Stimulated activated effector memory CD8-positive, alpha-beta T cell treated with anti-CD3 and anti-CD28 coated beads, Interleukin-12 subunit alpha, Interleukin-12 subunit beta, amount 100 ng/mL, for 72 hours (primary cell): ENCODE results near the gene GAREM1.

Experiments used
- ATAC-seq: fragments of 150-1000 bp; cut with Tn5 transposase; 2 replicates; pipeline ENCODE4 v1.10.0; 2021
- DNase-seq, 2 donors: peaks; one replicate each; pipeline ENCODE4 v3.0.0; 2021 to 2022; ENCODE audit warnings: low spot score in 2 of 2
- H3K27ac Mint-ChIP-seq: one replicate; pipeline ENCODE4 v1.8.0; 2022; ENCODE audit warnings: mild to moderate bottlenecking, mixed read lengths
- H3K36me3 Mint-ChIP-seq: one replicate; pipeline ENCODE4 v1.8.0; 2022; ENCODE audit warnings: mild to moderate bottlenecking, mixed read lengths
- H3K4me1 Mint-ChIP-seq: one replicate; pipeline ENCODE4 v1.8.0; 2022; ENCODE audit warnings: mixed read lengths
- H3K4me3 Mint-ChIP-seq: one replicate; pipeline ENCODE4 v1.8.0; 2022; ENCODE audit warnings: mild to moderate bottlenecking, mixed read lengths
- H3K9me3 Mint-ChIP-seq: one replicate; pipeline ENCODE4 v1.8.0; 2022; ENCODE audit warnings: mixed read lengths

The GAREM1 gene

GRCh38 chr18:32317651-32318050 is 153.0 kb downstream of the GAREM1 start:
- DNase-seq, result no peak

GRCh38 chr18:32315881-32316280 is 154.8 kb downstream of the GAREM1 start:
- H3K27ac Mint-ChIP-seq, result no peak overlapping the region

More at GRCh38 chr18:32317651-32318050, 153.0 kb downstream of the GAREM1 start:
- no peaks in the 10 kb centered on the region for H3K4me1 Mint-ChIP-seq
- no peak overlapping the region for H3K4me3 Mint-ChIP-seq
- H3K9me3 Mint-ChIP-seq, result no peaks in the 10 kb centered on the region
- no peak for ATAC-seq
- no peaks in the 10 kb centered on the region for H3K36me3 Mint-ChIP-seq
- H3K27ac Mint-ChIP-seq, result no peak overlapping the region

GRCh38 chr18:32310774-32311173 is 159.9 kb downstream of the GAREM1 start:
- ATAC-seq (no peak), DNase-seq (no peak)
- H3K4me1 Mint-ChIP-seq, result no peaks in the 10 kb centered on the region
- no peaks in the 10 kb centered on the region for H3K36me3 Mint-ChIP-seq
- no peak overlapping the region for H3K4me3 Mint-ChIP-seq
- H3K9me3 Mint-ChIP-seq, result no peaks in the 10 kb centered on the region
- no peak overlapping the region for H3K27ac Mint-ChIP-seq

More at GRCh38 chr18:32315881-32316280, 154.8 kb downstream of the GAREM1 start:
- ATAC-seq, result no peak
- no peaks in the 10 kb centered on the region for H3K4me1 Mint-ChIP-seq
- H3K9me3 Mint-ChIP-seq, result no peaks in the 10 kb centered on the region
- no peak overlapping the region for H3K4me3 Mint-ChIP-seq
- DNase-seq, result no peak
- no peaks in the 10 kb centered on the region for H3K36me3 Mint-ChIP-seq

- Mint-ChIP-seq H3K9me3 (no peaks in the 10 kb centered on the region), H3K27ac (no peak overlapping the region), H3K36me3 (no peaks in the 10 kb centered on the region), H3K4me1 (no peaks in the 10 kb centered on the region), H3K4me3 (no peak overlapping the region)
- ATAC-seq, result no peak
- DNase-seq, result no peak
These were observed 160.6 kb downstream of the GAREM1 start for GRCh38 chr18:32310101-32310500.

GRCh38 chr18:32308493-32309120 is 162.1 kb downstream of the GAREM1 start:
- no peak for ATAC-seq

GRCh38 chr18:32303400-32303799 is 167.3 kb downstream of the GAREM1 start:
- no peak overlapping the region for H3K4me3 Mint-ChIP-seq
- no peaks in the 10 kb centered on the region for H3K4me1 Mint-ChIP-seq
- ATAC-seq (no peak), DNase-seq (no peak)
- no peaks in the 10 kb centered on the region for H3K9me3 Mint-ChIP-seq
- H3K36me3 Mint-ChIP-seq, result no peaks in the 10 kb centered on the region
- no peak overlapping the region for H3K27ac Mint-ChIP-seq

More at GRCh38 chr18:32308493-32309120, 162.1 kb downstream of the GAREM1 start:
- no peaks in the 10 kb centered on the region for H3K36me3 Mint-ChIP-seq
- H3K4me1 Mint-ChIP-seq, result no peaks in the 10 kb centered on the region
- H3K9me3 Mint-ChIP-seq, result no peaks in the 10 kb centered on the region
- no peak overlapping the region for H3K27ac Mint-ChIP-seq
- DNase-seq, result no peak
- no peak overlapping the region for H3K4me3 Mint-ChIP-seq

DNA sequence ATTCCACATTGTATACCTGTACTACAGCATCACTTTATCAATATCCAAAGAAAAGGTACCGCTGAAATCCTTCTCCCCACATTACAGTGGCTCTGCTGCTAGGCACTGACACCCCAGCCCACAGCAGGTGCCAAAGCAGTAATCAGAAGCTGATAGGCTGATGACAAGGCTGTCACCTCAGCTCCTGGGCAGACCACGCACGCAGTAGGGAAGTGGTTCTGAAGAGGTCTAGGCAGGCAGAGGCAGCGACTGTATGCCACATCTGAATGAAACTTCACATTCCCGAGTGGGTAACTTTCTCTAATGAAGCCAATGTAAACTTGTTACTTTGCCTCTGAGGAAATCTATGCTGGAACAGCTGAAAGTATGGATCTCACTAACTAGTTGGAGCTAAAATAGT is 167.9 kb downstream of the GAREM1 start:
- DNase-seq (no peak), ATAC-seq (no peak)
- Mint-ChIP-seq H3K36me3 (no peaks in the 10 kb centered on the region), H3K4me1 (no peaks in the 10 kb centered on the region), H3K4me3 (no peak overlapping the region), H3K9me3 (no peaks in the 10 kb centered on the region), H3K27ac (no peak overlapping the region)

DNA sequence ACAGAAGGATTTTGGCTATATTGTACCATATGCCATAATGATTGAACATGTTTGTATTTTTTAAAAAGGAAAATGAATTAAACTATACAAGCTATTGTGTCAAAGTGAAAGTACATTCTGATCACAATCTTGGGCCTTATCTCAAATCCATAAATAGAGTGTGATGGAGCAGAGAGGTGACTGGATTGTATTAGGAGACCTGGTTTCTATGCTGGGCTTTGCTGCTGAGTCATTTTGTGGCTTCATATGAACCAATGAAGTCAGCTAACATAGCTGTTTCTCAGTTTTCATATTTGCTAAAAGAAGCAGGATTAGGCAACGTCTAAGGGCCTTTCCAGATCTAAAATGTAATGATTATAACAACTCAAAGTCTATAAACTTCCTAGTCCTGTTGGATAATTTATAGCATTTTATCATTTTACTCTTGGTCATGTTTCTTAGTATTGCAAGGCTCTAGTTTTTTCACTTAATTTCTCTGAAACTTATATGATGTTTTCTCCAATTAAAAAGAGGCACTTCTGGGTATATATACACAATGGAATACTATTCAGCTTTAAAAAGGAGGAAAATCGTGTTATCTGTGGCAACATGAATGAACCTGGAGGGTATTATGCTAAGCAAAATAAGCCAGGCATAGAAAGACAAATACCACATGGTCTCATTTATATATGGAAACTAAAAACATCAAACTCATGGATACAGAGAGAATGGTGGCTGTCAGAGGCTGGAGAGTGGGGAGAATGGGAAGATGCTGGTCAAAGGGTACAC is 168.5 kb downstream of the GAREM1 start:
- no peaks in the 10 kb centered on the region for H3K4me1 Mint-ChIP-seq
- DNase-seq (no peak), ATAC-seq (peak; percentile 60)
- H3K4me3 Mint-ChIP-seq, result no peak overlapping the region
- no peak overlapping the region for H3K27ac Mint-ChIP-seq
- no peaks in the 10 kb centered on the region for H3K36me3 Mint-ChIP-seq
- H3K9me3 Mint-ChIP-seq, result no peaks in the 10 kb centered on the region

- DNase-seq (no peak), ATAC-seq (no peak)
- no peaks in the 10 kb centered on the region for H3K9me3 Mint-ChIP-seq
- H3K4me3 Mint-ChIP-seq, result no peak overlapping the region
- H3K36me3 Mint-ChIP-seq, result no peaks in the 10 kb centered on the region
- no peaks in the 10 kb centered on the region for H3K4me1 Mint-ChIP-seq
- no peak overlapping the region for H3K27ac Mint-ChIP-seq
These were observed 169.3 kb downstream of the GAREM1 start for GRCh38 chr18:32301361-32301760.

GRCh38 chr18:32300914-32301313 is 169.8 kb downstream of the GAREM1 start:
- DNase-seq (no peak), ATAC-seq (no peak)
- H3K36me3 Mint-ChIP-seq, result no peaks in the 10 kb centered on the region
- H3K4me3 Mint-ChIP-seq, result no peak overlapping the region
- H3K27ac Mint-ChIP-seq, result no peak overlapping the region
- H3K9me3 Mint-ChIP-seq, result no peaks in the 10 kb centered on the region
- H3K4me1 Mint-ChIP-seq, result no peaks in the 10 kb centered on the region

DNA sequence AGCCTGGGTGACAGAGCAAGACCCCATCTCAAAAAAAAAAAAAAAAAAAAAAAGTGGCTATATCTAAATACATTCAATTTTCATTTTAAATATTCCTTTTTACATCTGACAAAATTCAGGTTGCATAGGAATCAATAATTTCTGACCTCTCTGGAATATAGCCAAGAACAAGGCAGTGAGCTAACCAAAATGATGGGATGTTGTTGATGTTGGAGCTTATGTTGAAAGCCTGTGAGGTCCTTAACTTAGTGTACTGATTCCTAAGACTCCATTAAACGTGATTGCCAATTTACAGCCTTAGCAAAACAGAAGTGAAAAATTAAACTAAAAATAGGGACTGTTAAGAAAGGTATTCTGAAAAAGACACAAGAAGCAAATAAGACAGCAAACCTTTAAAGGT is 171.2 kb downstream of the GAREM1 start:
- Mint-ChIP-seq H3K9me3 (no peaks in the 10 kb centered on the region), H3K36me3 (no peaks in the 10 kb centered on the region), H3K4me3 (no peak overlapping the region), H3K27ac (no peak overlapping the region), H3K4me1 (no peaks in the 10 kb centered on the region)
- ATAC-seq, result no peak
- no peak for DNase-seq

GRCh38 chr18:32298171-32298667 is 172.5 kb downstream of the GAREM1 start:
- no peak for ATAC-seq

GRCh38 chr18:32297579-32298170 is 173.0 kb downstream of the GAREM1 start:
- Mint-ChIP-seq H3K36me3 (no peaks in the 10 kb centered on the region), H3K4me3 (no peak overlapping the region), H3K9me3 (no peaks in the 10 kb centered on the region), H3K4me1 (no peaks in the 10 kb centered on the region), H3K27ac (no peak overlapping the region)
- no peak for DNase-seq
- no peak for ATAC-seq

More at GRCh38 chr18:32298171-32298667, 172.5 kb downstream of the GAREM1 start:
- H3K36me3 Mint-ChIP-seq, result no peaks in the 10 kb centered on the region
- no peak overlapping the region for H3K27ac Mint-ChIP-seq
- no peaks in the 10 kb centered on the region for H3K9me3 Mint-ChIP-seq
- no peaks in the 10 kb centered on the region for H3K4me1 Mint-ChIP-seq
- no peak for DNase-seq
- H3K4me3 Mint-ChIP-seq, result no peak overlapping the region

DNA sequence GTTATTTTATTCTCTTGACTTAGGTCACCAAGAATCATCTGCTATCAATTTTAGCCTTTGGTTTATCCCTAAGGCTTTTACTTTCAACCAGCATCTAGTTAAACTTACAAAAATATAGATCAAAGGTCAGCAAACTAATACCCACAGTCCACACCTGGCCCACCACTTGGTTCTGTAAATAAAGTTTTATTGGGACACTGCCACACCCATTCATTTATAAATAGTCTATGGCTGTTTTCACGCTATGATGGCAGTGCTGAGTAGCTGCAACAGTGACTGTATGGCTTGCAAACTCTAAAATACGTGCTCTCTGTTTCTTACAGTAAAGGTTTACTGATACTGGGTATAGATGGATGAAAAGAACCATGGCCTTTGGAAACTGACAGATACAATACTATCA is 173.8 kb downstream of the GAREM1 start:
- H3K27ac Mint-ChIP-seq, result no peak overlapping the region
- no peaks in the 10 kb centered on the region for H3K9me3 Mint-ChIP-seq
- DNase-seq, result no peak
- ATAC-seq, result no peak
- H3K4me1 Mint-ChIP-seq, result no peaks in the 10 kb centered on the region
- H3K36me3 Mint-ChIP-seq, result no peaks in the 10 kb centered on the region
- no peak overlapping the region for H3K4me3 Mint-ChIP-seq

DNA sequence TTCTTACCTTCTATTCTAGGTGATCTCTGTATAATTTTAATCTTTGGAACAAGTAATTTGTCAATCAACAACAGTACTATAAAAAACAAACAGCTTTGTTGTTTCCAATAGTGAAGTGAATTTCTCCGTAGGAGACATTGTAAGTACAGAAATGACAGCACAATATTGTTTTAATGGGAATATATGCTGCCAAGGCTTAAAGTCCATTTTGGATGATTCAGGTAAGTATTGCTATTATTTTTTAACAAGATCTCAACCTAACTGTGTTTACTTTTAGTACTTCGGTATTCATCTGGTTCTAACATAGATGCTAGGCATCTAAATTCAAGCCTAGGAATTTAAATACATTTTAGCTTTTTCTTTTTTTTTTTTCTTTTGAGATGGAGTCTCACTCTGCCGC is 175.1 kb downstream of the GAREM1 start:
- H3K9me3 Mint-ChIP-seq, result no peaks in the 10 kb centered on the region
- H3K4me3 Mint-ChIP-seq, result no peak overlapping the region
- no peak overlapping the region for H3K27ac Mint-ChIP-seq
- ATAC-seq, result no peak
- DNase-seq, result no peak
- no peaks in the 10 kb centered on the region for H3K4me1 Mint-ChIP-seq
- H3K36me3 Mint-ChIP-seq, result no peaks in the 10 kb centered on the region

- H3K27ac Mint-ChIP-seq, result no peak overlapping the region
- no peak for ATAC-seq
- no peak for DNase-seq
- H3K4me3 Mint-ChIP-seq, result no peak overlapping the region
- H3K4me1 Mint-ChIP-seq, result no peaks in the 10 kb centered on the region
- no peaks in the 10 kb centered on the region for H3K36me3 Mint-ChIP-seq
- no peaks in the 10 kb centered on the region for H3K9me3 Mint-ChIP-seq
These were observed 177.6 kb downstream of the GAREM1 start for GRCh38 chr18:32293107-32293506.
